ENCODE data around the gene RYR2.

RYR2 gene

DNA sequence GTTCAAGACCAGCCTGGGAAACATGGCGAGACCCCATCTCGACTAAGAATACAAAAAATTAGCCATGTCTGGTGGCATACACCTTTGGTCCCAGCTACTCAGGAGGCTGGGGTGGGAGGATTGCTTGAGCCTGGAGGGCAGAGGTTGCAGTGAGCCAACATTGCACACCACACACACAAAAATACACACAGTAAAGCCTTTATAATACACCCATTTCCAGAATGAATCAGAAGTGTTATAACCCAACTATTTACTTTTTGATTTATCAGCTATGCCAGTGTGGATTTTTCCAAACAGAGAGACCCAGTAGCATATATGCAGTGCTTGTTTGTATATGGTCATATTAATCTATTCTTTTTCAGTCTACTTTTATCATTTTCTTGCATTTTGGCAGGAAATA lies 648.7 kb downstream of the RYR2 start:
- DNase-seq: no peak

DNA sequence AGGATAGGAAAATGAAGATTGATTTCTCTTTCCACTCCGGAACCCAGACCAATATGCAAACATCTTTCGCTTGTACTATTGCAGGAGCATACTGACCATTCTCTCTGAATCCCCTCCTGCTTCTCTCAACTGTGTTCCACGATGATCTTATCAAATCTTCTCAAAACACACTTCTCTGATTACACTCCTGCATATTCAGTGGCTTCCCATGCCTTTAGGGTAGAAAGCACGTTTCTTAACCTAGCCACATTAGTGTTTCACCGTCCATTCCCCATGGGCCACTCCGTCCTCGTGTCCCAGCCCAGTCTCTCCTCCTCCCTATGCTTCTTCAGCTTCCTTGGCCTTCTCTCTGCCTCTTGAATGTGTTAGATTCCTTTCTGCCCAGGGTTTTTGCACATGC lies 650.3 kb downstream of the RYR2 start:
- DNase-seq: no peak

DNA sequence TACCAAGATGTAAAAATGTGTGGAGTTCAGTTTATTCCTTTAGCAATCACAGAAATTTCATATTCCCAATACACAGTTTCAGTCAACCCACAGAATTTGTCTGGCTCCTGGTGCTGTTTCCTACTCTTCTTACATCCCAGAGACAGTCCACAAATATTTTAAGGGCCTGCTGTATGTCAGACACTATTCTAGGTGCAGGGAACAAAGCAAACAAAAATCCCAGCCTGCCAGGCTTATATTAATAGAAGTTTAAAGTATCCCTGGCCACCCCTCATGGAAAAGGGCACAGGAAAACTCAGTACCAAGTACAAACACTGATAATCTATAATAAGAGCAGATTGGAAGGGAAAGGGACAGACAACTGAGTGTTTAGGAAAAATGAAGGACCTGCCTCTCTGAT lies 653.9 kb downstream of the RYR2 start:
- DNase-seq: no peak

DNA sequence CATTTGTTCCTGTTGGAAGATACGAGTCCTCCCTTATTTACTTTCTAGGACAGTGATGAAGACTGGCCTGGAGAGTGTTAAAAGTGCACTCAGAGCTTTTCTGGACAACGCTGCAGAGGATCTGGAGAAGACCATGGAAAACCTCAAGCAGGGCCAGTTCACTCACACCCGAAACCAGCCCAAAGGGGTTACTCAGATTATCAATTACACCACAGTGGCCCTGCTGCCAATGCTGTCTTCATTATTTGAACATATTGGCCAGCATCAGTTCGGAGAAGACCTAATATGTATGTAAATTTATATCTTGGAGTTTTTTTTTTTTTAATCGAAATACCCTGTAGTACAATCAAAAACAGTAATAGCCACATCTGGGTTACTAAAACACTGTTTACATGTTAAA lies 658.2 kb downstream of the RYR2 start:
- no peak for DNase-seq

DNA sequence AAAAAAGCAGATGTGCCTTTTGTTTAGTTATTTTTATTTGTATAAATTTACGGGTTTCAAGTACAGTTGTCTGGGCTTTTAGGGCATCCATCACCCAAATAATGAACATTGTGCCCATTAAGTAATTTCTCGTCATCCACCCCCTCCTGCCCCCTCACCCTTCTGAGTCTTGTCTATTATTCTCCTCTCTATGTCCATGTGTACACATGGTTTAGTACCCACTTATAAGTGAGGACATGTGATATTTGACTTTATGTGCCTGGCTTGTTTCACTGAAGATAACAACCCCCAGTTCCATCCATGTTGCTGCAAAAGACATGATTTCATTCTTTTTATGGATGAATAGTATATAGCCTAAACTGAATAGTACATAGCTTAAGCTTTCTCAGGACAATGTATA lies 659.5 kb downstream of the RYR2 start:
- no peak for DNase-seq

DNA sequence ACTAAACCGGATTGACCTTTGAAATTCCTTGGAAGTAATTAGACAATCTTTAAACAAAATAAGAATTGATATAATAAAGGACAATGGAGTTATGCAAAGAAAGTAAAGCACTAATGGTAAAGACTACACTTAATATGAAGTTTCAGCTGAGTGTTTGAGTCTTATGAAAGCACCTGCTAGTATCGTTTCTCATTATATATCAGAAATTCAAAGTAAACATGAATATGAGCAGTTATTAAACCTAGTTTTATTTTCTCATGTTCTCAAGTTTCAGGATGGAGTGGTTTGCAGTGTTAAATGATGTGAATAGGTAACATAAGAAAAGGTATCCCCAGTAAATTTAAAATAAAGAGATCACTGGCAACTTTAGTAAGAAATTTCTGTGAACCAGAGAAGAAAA lies 660.2 kb downstream of the RYR2 start:
- no peak for DNase-seq

DNA sequence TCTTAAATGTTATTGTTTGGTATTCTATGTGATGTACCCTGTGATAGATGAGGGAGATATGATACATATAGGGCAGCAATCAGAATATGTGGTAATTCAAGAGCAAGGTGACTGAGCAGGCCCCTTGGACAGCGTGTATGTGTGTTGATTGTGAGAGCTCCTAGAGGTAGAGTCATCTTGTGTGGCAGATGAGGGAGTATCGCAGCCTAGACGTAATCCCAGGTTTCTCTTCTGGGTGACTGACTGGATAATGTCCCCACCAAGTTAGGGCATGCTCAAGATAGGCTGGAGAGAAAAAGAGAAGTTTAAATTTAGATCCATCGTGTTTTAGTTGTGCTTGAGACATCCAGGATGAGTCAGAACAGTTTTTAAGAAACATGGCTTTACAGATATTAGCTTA lies 663.5 kb downstream of the RYR2 start:
- DNase-seq: no peak

DNA sequence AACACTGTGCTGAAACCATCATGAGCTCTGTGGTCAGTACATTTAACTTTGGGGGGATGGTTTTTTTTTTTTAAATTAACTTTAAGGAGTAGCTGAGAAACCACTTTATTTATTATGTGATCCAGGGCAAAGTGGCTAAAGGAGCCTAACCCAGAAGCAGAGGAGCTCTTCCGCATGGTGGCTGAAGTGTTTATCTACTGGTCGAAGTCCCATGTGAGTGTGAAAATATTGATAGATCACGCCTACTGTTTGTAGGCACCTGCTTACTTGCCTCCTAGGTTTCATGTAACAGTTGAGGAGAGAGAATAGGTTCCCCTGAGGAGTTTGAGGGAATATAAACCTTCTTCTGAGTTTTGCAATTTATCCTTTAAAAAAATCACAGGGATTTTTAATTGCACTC lies 667.4 kb downstream of the RYR2 start:
- DNase-seq: no peak

DNA sequence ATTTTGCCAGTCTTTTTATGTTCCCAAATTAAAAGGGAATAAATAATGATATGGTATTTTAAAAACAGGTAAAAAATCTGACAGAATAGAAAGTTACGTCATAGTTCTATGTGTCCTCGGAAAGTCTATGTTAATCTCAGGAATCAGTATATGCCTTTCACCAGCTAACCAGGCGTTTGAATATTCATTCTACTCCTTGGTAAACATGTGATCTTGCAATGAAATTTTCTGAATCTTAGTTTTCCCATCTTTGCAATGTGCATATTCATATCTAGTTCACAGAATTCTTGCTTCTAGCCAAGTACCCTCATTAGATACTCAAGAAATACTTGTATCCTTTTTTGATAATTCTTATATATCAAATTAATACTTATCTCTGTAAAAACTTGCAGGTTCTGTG lies 669.3 kb downstream of the RYR2 start:
- DNase-seq: no peak

DNA sequence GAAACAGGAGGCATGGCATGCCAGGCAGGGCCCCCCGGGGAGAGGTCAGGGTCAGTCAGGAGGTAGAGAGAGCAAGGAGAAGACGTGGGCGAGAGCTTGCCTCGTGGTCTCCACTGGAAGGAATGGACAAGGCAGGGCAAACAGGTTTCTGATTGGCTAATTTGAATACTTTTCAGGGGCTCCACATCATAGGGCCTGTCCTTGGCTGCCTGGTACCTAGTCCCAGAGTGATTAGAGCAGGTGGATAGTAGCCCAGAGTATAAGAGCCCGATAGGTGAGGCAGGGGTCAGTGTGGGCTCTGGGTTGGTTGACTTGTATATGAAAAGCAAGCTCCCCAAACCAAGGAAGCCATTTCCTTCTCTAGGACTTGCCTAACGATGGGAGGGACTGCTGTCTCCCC lies 670.1 kb downstream of the RYR2 start:
- no peak for DNase-seq

DNA sequence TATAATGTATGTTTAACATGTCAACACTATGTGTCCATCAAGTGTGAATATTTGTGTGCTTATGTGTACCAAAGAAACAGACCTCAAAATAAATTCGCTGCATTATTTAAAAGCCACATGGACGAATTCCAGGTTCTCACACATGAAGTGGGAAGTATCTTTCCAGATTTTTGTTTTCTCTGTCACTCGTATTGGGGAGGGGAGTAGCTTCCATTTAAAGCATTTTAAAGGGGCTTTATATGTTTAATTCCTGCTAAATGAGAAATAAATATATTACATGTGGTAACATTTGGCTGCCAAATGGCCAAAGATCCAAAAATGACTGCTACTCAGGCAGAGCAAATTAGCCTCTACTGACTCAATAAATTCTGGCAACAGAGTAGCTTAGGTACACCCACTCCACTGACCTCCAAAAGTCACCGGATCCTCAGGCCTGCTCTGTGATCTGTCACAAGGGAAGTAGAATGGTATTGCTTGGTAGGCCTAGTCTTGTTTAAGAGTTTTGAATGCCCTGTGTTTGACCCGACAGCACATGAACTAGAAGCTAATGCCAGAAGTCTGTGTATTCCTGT lies 670.7 kb downstream of the RYR2 start:
- no peak for DNase-seq

DNA sequence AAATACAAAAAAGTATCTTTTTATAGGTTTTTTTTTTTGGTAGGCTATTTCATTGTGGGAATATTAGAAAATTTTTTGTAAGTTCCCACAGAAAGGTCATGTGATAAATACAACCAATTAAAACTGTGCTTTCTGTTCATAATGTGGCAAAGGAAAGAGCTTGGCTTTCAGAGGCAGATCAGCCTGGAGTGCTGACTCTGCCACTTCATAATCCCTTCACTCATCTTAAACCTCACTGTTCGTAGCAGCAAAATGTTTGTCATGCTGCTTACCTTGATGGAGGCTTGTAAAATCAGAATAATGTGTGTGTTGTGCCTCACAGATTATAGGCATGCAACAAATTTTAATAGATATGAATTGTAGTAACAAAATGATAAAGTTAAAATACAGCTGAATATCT lies 671.9 kb downstream of the RYR2 start:
- DNase-seq: no peak

DNA sequence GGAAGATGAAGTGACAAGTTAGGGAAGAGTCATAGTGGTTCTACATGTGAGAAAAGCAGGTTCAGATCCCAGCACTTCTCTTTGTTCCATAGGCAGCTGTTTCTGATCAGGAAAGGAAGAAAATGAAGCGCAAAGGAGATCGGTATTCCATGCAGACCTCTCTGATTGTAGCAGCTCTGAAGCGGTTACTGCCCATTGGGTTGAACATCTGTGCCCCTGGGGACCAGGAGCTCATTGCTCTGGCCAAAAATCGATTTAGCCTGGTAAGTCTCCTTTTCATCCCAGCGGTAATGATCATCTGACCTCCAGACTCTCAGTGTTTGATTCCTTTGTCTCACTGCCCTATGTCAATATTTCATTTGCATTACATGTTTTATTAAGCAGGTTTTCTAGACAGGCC lies 675.1 kb downstream of the RYR2 start:
- peak; percentile 21 for DNase-seq

DNA sequence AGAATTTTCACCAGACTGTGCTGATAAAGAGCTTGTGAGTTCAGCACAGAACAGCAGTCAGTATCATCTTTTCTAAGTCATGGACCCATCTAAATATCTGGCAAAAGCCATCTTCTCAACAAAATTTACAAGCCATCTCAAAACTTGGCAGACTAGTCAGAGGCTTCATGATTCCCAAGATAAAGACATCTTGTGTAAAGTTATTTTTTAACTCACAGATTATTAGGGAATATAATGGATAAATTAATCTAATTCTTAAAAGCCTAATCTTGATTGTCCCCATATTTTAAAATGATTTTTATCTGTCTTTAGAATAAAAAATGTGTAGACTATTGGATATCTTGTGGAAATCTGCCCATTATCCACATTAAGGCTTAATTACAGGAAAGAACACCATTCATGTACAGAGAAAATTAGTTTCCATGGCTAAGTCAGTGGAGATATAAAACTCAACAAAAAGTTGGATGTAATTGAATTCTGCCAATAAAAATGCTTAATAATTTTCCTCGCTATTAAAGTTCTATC lies 688.9 kb downstream of the RYR2 start:
- no peak for DNase-seq

DNA sequence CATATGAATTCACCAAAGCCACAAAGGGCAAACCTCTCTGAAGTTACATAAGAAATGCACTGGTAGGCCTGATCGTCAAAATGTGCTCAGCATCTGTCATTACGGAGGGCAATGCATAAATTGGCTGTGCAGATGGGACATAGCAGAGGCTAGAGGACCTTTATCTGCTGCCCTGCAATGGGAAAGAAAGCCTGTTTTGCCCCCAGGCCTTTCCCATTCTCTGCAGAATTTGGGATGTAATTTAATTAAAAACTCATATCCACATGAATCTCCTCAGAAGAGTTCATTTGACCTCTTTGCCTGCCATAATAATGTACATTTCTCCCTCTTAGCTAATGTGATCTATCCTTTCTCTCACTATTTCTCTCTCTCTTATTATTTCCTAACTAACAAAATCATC lies 690.7 kb downstream of the RYR2 start:
- DNase-seq: no peak

DNA sequence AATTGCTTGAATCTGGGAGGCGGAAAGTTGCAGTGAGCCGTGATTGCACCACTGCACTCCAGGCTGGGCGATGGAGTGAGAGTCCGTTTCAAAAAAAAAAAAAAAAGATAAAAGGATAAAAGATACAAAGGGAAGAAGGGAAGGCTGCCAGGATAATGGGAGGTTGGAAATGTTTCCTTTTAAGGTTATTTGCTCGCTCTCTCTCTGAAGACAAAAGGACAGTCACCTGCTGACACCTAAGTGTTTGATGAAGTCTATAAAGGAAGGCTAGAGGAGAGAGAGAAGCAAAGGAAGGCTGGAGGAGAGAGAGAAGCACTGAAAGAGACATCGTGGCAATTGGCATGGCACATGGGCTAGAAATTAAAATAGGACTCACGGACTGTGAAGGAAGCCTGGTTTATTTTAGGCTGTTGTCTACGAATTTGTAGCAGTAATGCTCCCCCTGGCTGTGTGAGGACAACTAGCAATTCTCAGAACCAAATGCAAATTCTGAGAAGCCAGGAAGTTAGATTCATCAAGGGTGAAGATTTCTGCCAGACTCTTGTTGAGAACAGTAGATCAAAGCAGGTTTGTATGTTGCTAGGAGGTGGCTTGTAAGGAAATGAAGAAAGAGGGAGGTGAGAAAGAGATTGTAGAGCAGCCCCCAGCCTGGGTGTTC lies 694.5 kb downstream of the RYR2 start:
- DNase-seq: no peak

DNA sequence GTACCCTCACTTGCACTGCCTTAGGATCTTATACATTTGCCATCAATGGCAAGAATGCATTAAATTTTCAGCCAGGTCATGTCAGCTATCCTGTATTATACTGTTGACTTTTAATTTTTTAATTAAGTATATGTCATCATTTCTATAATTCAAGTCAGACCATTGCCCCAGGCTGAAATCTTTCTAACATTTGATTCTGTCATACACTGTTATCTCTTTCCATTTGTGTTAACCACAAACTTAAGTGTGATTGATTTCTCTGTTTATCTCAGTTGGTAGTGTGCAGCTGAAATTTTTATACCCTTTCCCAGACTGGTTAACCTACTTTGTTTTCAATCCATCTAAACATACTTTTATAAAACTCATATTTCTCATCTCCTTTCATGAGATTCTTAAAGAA lies 695.5 kb downstream of the RYR2 start:
- no peak for DNase-seq

DNA sequence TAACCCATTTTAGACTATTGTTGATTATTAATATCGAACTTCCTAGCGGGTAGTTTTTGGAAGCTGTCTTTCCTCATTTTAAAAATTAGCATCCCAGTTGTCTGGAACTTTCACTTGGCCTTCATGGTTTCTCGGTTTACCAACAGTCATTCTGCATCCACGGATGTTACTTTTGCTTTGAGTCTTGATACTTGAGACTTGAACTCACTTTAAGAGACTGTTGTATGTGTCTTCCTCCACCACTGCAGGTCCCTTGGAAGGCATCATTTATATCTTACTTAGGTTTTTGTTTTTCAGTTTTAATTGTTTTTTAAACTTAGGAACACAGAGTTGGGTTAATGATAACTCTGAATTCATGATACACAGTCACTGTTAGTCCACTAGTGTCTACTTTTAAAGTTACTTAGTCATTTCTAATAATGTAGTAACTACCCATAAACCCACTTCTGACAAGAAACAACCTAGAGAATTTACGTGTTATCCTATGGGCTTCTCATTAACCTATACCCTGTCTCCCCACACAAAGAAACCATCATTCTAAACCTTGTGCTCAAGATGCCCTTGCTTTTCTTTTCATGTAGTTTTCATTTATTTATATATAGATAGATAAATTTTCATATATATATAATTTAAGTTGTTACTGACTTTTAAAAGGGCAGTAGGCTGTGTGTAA lies 696.1 kb downstream of the RYR2 start:
- DNase-seq: no peak

DNA sequence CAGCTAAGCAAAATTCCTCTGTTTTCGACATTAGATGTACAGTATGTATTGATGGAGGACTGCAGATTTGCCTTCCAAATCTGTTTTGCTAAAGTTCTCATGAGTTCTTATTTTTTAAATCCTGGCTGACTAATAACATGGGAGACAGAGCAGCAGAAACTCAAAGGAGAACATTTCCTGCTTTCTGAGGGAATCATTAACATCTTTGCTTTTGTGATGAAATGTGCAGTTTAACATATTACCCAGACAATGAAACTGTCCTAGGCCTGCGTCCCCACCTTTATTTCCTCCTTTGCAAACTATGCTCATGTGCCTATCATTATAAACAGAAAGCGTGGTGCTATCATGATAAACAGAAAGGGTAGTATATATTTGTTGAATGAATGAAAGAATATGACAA lies 698.9 kb downstream of the RYR2 start:
- no peak for DNase-seq

DNA sequence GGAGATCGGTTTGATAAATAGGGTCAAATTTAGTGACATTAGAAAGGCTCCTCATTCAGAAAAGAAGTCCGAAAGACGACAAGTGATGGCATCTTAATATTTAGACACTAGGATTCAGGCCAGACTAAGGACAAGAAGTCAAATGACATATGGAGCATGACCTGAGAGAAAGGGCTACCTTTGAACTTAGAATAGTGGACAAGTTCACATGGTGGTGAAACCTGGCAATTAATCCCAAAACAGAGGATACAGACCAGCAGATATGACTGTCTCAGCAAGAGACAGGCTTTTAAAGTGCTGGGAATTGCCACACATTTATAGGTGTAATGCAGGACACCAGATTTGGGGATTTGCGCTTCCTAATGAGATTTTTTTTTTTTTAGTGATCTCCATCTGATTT lies 703.6 kb downstream of the RYR2 start:
- DNase-seq: no peak

DNA sequence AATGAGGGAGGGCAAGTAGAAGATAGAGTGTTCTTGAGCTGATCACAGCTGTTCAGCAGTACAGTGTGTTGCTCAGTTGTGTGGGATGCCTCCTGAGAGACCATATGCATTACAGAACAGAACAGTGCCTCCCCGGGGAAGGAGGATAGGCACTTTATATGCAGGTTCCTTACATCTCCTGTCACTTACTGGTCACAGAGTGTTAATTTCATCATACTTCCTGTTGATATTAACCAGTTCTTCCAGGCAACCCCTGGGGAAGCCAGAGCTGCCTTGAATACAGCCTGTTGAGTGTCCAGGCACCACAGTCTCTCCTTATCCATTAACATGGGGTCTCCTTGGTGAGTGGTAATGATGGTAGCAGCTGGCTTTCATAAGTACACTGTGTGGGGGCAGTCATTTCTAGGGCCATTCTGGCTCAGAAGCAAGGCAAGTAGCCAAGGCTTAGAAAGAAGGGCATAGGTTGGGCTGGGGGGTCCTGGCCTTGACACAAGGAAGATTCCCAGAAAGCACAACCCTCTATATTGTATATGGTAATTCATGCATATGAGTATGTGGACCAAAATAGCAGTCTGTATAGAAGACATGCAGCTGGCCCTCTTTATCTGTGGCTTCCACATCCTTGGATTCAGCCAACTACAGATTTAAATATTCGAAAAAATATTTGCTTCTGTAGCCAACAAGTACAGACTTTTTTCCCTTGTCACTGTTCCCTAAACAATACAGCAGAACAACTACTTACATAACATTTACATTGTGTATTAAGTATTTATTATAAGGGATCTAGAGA lies 706.4 kb downstream of the RYR2 start:
- peak; percentile 55 for DNase-seq

DNA sequence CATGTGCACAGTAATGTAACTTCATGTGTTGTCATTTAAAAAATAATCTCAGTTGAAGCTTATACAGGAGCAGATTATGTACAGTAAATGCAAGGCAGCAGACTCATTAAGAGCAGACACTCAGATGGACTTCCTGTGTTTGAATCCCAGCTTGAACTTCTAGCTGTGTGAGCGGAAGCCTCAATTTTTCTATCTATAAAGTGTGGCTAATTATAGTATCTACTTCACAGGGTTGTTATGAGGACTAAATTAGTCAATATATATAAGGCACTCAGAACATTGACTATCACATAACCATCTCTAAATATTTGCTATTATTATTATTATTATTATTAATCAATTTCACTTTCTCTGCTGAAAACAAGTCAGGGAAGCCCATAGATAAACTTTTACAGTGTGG lies 707.1 kb downstream of the RYR2 start:
- DNase-seq: no peak

DNA sequence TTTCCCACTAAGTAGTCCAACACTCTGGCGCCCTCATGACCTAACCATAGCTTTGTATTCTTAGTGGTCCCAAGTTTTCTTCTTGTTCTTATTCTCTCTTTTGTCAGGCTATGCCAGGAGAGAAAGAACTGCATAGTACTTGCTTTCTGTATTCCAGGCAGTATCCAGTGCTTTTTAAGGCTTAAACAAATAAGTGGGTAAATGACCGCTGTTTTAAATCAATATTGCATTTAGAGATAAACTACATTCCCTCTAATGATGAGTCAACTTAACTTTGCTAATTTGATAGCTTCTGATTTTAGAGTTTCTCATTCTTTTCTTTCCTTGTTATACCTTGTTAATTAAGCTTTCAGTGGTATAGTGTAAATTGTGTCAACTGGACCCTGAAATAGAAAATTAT lies 709.1 kb downstream of the RYR2 start:
- DNase-seq: no peak

DNA sequence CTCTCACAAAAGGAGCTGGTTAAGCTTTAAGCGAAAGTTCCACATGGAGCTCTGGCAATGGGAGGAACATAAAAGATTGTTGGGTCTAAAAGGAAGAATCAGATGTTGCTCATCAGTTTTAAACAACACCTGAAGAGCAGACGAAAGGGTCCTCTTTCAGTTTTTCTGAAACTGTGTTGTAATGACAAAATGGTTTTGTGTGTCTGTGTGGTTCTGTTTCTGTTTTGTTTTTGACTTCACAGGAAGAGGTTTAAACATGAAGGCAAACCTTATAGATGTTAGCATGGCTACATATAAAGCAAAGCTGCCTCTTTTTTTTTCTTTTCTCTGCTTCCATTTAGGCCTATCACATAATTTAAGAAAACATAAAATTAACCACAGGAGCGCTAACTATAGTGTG lies 712.6 kb downstream of the RYR2 start:
- DNase-seq: no peak
